ENCODE results near the gene GINM1.

GRCh38 chr6:149566410-149567193 is 427 bp downstream of the GINM1 start:
- TF ChIP-seq, protein P1, sequence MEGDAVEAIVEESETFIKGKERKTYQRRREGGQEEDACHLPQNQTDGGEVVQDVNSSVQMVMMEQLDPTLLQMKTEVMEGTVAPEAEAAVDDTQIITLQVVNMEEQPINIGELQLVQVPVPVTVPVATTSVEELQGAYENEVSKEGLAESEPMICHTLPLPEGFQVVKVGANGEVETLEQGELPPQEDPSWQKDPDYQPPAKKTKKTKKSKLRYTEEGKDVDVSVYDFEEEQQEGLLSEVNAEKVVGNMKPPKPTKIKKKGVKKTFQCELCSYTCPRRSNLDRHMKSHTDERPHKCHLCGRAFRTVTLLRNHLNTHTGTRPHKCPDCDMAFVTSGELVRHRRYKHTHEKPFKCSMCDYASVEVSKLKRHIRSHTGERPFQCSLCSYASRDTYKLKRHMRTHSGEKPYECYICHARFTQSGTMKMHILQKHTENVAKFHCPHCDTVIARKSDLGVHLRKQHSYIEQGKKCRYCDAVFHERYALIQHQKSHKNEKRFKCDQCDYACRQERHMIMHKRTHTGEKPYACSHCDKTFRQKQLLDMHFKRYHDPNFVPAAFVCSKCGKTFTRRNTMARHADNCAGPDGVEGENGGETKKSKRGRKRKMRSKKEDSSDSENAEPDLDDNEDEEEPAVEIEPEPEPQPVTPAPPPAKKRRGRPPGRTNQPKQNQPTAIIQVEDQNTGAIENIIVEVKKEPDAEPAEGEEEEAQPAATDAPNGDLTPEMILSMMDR (IDR thresholded peaks at IDR 0.05) = peak in 1 of 7 experiments; percentile 11
- peak; percentile 45 to 66 (median 66) for TF ChIP-seq POLR2A (IDR thresholded peaks at IDR 0.05)
